C4-2B (cell line): ENCODE measurements around the gene IWS1.

Source experiments
- H3K27ac ChIP-seq: fragments of 450-650 bp; 2 replicates; pipeline ENCODE4 v1.5.1; 2017
- CTCF ChIP-seq: fragments of 450-650 bp; conservative IDR thresholded peaks from 2 replicates; pipeline ENCODE4 v1.5.1; 2017; ENCODE audit warnings: mild to moderate bottlenecking
- ZFX ChIP-seq: fragments of 450-650 bp; IDR thresholded peaks from 2 replicates; pipeline ENCODE4 v1.6.1; 2017

IWS1 gene

DNA sequence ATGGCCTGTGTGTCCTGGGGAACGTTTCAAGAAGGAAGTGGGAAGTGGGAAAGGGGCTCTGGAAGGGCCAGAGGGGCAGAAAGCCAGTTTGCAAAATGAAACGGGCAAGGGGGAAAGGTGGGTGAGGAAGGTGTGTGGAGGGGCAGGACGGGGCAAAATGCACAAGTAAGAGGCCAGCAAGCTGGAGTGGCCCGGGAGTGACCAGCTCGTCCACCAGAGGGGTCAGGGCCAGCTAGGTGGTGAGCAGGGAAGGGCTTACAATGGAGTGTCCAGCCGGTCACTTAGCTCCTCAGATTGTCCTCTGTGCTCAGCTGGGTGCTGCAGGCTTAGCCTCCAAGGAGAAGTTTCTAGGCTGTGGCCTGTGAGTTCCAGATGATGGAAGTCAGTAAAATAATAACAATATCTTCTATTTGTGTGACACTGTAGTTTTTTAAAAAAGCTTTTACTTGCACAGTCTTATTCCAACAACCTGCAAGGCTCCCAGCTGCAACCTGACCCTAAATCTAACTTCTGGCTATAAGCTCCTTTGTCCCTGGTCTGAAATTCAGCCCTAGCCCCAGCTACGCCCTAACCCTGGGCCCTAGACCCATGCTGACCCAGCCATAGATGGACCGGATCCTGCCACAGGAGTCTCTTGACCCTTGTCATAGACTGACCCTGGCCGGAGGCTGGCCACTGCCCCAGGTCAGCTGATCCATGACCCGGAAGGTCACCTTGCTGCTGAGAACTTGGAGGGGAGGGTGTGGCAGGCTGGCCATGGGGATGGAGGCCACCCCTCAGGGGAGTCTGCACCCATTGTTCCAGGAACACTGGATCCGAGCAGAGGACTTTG, 38.4 kb upstream of the IWS1 start:
- no peak overlapping the region for H3K27ac ChIP-seq
- TF ChIP-seq CTCF (no peak), ZFX (no peak)

DNA sequence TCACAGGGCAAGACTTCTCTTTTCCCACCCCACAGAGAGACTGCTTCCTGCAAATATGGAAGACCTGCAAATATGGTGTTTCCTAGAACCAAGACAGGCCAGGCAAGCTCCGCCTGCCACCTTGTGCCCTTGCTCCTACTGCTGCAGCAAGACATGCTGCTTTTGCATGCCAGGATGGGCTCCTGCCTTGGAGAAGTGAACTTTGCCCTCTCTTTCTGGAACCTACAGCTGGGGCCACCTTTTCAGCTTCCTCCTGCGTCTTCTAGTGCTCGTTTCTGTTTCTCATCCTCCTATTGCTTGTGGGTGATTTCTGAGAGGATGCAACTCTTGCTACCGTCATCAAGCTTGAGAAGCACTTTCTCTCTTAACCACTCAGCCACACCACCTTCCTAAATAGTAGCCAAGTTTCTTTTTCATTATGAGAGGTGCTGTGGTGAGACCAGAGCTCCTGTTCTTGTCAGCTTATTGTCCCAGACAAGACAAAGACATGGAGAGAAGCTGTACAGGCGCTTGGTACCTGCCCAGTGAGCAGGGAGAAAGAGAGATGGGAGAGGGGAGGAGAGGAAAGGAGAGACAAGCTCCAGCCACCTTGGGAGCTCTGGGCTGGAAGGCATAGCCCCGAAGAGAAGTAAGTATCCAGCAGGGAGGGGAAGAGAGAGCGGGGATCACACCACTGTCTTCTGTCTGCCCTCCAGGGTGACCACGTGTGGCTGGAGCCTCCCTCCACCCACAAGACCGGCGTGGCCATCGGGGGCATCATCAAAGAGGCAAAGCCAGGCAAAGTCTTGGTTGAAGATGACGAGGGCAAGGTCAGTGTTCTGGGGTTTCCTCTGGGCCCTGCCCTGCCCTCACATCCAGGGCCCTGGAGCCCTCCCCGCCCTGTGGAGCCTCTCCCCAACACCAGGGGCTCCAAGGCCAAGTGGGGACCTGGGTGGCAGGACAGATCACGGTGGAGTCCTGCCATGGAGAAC, 37.5 kb upstream of the IWS1 start:
- TF ChIP-seq ZFX, result no peak
- TF ChIP-seq CTCF, result no peak
- H3K27ac ChIP-seq, result no peak overlapping the region

DNA sequence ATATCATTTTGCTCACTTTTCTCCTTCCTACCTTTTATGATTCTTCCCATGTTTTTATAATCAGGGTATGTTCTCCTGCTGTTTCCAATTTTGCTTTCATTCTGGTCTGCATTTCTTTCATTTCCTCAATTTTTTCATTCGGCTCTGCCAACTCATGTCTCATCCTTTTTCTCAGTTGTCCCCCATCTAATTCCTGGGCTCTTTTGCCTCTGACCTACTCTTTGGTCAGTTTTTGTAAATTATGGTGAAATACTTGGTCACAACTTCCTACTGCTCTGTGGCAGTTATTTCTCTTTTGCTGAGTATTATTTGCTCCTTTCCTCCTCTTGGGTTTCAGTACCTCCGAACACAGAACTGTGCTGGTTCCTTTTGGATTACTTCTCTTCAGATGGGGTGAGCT, 36.6 kb upstream of the IWS1 start:
- H3K27ac ChIP-seq, result no peak overlapping the region
- TF ChIP-seq ZFX, result no peak
- TF ChIP-seq CTCF, result no peak

- H3K27ac ChIP-seq, result no peak overlapping the region
- TF ChIP-seq CTCF, result no peak
- no peak for TF ChIP-seq ZFX
Measured at GRCh38 chr2:127561371-127561770, 35.1 kb upstream of the IWS1 start.

- H3K27ac ChIP-seq, result no peak overlapping the region
- TF ChIP-seq CTCF, result no peak
- TF ChIP-seq ZFX, result no peak
Measured at GRCh38 chr2:127560931-127561280, 34.6 kb upstream of the IWS1 start.

GRCh38 chr2:127560201-127560930, 34.1 kb upstream of the IWS1 start:
- no peak for TF ChIP-seq ZFX
- H3K27ac ChIP-seq, result no peak overlapping the region

DNA sequence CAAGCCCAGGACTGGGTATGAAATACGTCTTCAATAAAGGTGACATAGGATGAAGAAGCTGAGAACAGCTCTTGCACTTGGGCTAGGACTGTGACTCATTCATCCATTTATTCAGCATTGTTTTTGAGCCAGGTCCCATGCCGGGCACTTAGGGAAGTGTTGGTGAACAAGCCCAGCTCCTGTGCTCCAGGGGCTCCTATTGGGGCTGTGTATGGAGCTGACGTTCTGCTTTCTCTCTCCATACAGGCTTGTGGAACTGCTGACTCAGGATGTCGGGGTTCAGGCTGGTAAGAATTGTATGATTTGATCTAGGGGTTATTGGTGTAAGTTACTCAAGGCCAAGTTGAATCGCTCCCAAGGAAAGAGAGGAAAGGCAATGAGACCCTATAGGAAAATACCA, 33.2 kb upstream of the IWS1 start:
- TF ChIP-seq CTCF (no peak), ZFX (no peak)
- H3K27ac ChIP-seq, result no peak overlapping the region
